ENCODE data around the gene NCBP2L.

- TF ChIP-seq CTCF (IDR thresholded peaks at IDR 0.05; ENCODE audit: borderline replicate concordance, extremely low read depth, low read length, poor library complexity, severe bottlenecking) (no peak), EZH2 (IDR thresholded peaks at IDR 0.05; ENCODE audit: borderline replicate concordance, low read depth, low read length, severe bottlenecking) (no peak)
These were observed 9.5 kb upstream of the NCBP2L start for GRCh38 chrX:107768051-107768450.
